Stimulated activated CD8-positive, alpha-beta memory T cell treated with anti-CD3 and anti-CD28 coated beads, Interleukin-7, amount 100 ng/mL, for 24 hours (primary cell): ENCODE results near the gene STX18.
"Not testable (repeated sequence)": the region's sequence is repeated elsewhere in the genome, so short reads cannot be mapped to it uniquely, and the experiment has no call there.

Source experiments
- DNase-seq: peaks from one replicate; pipeline ENCODE4 v3.0.0-alpha.2; 2020; ENCODE audit warnings: low read depth

The STX18 gene

DNA sequence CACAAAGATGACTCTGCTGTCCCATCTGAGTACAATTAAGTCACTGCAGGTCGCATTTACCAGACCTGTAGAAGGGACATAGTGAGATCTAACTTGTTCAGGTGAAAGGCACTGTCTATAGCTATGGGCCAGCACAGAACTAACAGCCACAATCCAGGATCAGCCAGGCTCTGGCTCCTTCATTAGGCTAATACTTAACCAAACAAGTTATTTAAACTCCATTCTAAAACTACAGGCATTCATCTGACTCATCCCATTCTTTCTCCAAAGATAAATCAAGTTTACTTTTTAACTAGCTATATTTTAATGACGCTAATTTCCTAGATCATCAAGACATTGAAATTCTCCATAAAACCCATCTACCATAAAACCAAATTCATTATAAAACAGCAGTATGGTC is 62.5 kb downstream of the STX18 start:
- no peak for DNase-seq

DNA sequence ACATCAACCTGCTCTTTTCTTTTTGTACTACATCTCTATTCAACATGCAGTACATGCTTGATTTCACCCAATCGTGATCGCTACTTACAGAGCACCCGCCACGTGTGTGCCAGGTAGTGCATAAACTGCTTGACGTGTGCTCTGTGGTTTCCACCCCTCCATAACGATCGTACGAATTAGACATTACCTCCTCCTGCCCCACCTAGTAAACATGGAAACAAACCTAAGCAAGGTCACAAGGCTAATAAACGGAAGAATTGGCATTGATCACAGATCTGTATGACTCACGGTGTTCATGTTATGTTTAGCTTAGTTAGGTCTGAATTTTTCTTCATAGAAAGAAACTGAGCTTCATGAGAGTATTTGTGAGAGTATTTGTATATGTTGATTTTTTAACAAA is 64.1 kb downstream of the STX18 start:
- DNase-seq, result no peak

DNA sequence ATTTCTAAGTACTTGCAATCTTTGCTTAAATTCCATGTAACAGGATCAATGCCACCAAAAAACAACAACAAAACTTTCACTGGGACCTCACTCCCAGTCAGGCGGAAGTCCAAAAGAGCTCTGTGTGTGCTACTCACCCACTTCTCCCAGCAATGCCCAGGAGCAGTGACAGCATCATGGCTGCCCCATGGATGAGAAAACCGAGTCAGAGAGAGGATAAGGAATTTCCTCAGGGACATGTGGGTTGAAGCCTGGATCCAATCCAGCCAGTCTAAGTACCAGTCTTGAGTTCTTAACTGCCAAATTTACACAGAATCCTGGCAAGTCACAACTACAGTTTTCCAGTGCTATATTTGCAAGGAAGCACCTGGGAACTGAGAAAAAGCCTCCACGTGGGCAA is 64.5 kb downstream of the STX18 start:
- no peak for DNase-seq

DNA sequence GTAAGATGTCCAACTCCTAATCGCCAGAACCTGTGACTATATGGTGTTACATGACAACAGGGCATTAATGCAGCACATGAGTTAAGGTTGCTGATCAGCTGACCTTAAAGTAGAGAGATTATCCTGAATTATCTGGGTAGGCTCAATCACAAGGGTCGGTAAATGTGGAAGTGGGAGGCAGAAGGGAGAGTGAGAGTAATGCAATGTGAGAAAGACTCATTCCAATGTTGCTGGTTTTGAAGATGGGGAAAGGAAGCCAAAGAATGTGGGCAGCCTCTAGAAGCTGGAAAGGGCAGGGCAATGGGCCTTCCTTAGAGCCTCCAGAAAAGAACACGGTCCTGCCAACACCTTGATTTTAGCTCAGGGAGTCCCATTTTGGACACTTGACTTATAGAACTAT is 67.4 kb downstream of the STX18 start:
- DNase-seq, result no peak

DNA sequence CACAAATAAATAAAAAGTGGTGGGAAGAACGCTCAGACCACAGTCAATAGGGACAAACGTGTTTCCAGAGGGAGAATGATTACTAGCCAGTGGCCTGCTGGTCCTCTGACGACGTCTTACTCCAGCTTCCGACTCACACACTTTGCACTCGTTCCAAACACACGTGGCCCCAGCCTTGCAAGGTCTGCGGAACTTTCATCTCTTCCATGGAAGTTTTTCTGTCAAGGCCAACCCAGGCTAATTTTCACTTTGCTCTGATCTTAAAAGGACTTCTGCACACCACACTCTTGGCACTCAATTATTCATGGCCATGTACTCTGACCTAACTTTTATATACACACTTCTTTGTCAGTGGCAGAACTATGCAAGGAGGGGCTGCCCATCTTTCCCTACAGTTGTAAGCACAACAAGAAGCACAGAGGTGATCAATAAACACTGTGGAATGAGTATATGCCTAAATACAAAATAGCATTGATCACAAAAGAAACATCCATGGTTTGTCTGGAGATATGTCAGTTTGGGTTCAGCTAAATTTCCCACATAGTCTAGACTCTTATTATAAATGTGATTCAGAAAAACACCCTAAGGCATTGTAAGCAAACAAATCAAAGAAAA is 69.4 kb downstream of the STX18 start:
- DNase-seq, result no peak

DNA sequence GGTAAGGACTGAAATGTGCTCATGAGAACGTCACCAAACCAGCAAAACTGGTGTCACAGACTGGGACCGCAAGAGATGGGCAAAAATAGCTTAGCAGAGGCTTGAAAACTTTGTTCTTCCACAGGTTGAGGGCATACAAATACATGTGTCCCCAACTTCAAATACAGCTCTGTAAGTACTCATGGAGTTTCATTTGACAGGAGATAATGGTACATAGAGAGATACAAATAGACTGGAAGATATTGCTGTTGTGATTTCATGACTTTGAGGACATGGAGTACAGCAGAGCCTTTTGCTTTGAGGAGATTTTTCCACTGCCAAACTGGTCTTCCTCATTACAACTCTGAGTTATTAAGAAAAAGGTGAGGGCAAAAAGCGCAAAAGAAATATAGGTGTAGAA is 70.7 kb downstream of the STX18 start:
- DNase-seq, result no peak

DNA sequence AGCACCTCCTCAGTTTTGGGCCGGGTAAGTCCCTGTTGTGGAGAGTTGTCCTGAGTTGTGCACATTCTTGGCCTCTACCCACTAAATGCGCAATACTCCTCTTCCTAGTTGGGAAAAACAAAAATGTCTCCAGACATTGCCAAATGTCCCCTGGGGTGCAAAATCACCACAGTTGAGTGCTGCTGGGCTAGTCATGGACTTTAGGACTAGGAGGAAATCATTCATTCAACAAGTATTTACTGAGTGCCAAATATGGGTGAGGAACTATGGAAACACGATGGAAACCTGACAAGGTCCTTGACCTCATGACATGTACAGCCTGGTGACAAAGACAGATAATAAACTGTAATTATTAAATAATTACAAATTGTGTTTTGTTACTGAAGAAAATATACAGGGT is 71.6 kb downstream of the STX18 start:
- no peak for DNase-seq

DNA sequence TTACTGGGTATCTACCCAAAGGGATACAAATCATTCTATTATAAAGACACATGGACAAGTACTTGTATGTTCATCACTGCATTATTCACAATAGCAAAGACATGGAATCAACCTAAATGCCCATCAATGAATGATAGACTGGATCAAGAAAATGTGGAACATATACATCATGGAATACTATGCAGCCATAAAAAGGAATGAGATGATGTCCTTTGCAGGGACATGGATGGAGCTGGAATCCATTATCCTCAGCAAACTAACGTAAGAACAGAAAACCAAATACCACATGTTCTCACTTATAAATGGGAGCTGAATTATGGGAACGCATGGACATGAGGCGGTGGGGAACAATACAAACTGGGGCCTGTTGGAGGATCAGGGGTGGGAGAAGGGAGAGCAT is 76.6 kb downstream of the STX18 start:
- DNase-seq, result not testable (repeated sequence)

DNA sequence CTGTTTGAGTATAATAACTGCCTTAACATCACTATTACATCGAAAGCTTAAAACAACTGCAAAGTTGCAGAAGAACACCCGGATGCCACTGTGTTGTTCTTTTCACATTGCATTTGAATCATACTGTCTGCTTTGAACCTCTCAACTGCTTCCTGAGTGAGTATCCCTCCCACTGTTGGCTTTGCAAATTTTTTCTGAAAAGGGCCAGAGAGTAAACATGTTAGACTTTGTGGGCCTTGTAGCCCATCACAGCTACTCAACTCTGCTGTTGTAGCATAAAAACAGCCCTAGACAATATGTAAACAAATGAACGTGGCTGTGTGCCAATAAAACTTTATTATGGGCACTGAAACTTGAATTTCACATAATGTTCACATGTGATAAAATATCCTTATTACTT is 78.9 kb downstream of the STX18 start:
- no peak for DNase-seq

DNA sequence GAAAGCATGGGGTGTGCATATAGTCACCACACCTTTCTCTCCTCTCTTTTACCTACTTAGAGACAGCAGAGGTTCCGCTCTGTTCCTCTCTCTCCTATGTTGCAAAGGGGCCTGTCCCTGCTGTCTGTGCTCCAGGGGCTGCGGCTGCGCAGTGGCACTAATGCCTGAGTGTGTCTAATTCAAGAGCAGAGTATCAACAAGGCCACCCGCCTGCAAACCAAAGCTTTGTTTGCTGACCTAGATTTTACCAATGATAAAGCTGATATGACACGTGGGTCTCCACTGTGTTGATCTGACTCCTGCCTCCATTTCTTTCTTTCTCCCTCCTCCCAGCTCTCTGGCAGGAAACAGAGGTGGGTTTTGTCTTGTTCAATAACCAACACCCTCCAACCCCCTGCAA is 80.0 kb downstream of the STX18 start:
- DNase-seq, result no peak

DNA sequence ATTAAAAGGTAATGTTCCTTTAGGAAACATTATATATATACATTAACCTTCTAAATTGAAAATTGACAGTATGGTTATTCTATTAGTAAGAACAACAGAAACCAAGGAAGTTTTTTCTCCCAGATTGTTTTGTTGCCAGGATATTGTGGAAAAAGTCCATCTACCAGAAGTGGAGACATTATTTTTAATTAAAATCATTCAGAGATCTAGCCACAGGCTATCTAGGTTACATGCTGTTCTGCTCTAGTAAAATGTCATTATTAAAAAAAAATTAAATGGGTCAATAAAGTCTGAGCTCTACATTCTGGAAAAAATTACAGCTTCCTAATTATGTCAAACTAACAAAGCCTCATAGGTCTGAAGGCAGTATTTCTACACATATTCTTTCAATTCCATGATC is 80.7 kb downstream of the STX18 start:
- no peak for DNase-seq

DNA sequence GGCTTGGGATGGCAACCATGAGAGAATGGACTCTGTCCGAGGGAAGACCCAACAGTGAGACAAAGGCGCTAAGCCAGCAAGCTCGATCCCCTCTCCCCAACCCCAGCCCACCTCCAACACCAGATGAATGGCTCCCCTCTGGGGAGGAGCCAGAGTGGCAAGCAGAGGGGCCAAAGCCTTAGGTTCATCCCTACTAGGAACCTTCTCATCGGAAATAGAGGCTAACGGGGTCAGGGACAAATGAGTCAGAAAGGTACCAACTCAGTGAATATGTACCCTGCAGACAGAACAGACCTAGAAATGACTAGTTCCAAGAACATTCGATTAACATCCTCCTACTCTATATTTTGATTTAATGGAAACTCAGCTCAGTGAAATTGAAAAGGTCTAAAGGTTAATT is 81.1 kb downstream of the STX18 start:
- no peak for DNase-seq

DNA sequence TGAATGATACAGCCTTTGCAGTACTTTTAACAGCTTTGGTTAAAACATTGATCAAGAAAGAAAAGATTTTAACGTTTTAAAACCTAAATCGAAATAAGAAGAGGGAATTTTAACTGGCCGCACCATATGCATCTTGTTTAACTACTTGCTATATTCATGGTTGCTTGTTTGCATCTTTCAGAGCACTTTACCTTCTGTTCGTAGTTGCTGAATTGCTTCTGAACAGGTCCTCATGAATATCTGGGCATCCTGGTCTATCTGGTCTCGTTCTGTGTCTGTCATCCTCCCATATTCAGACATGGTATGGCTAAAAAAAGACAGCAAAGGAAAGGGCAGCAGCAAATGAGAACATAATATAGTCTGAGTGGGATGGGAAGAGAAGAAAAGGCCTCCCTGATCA is 82.7 kb downstream of the STX18 start:
- DNase-seq, result no peak

DNA sequence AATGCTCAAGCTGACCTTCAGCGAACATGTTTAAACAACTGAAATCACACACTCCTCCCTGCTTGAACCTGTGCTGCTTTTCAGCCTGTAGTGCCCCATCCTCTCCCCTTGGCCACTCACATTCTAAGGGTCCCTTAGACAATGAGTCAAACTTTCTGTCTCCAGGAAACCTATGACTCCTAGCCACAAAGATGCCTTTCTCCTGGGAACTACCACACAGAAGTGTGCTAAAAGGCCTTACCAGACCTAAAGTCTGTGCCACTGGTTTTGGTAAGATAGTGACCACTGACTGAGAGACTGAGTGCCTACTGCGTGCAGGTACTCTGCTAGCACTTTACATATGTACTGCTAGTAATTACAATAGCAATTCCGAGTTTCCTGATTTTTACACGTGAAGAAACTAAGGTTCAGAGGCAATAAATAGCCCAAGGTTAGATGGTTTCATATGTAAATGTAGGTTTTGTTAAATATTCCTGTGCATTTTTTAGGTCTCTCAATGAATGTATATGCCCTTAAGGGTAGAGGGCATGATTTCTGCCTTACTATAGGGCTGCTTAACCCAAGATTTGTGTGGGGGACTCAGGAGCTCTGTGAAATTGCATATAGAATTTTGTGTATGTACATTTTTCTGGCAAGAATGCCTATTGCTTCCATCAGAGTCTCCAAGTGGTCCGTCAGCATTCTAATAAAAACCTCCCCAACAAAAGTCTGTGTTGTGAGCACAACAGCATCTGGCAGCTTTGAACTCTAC is 83.9 kb downstream of the STX18 start:
- no peak for DNase-seq

DNA sequence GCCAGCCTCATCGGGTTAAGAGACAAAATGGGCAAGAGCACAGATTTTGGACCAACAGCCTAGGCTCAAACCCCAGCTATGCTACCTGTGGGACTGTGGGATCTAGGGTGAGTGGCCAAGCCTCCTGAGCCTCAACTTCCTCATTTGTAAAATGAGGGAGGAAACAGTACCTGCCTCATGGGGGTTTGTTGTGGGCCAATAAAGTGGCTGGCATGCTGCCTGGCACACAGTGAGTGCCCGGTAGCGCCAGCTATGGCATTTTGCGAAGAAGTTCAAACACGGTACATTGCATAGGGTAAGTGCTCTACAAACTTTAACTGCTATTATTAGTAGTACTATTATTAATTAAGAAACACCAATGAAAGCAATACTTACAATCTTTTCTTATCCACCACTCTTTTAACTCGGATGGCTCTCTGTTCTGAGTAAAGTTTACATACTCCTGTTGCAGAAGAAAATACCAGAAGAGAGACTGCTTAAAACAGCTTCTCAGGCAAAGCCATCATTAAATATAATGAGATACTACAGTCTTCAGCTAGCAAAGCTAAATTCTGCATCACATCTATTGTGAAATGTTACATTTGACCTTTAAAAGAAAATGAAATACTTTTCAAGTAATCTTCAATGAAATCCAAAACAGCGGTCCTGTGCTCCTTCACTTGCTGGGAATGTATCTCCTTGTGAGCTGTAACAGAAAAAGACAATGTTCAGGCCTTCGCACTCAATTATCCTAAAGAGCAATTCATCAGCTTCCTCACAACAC is 84.9 kb downstream of the STX18 start:
- DNase-seq, result no peak

DNA sequence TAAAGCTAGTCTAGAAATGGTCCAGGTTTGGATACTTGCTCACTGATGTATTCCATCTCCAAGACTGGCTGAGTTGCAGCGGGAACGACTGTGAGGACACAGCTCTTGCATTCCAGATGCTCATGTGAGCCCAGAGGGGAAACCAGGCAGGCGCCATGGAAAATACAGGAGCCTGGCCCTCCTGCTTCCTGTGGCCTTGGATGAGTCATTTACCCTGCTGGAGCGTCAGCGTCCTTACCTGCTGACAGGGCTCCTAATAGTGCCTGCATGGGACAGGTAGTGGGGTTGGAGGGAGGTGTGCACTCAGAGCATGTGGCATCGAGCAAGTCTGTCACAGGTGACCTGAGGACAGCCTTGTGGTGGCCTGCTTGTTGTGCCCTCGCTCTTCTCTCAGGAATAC is 85.5 kb downstream of the STX18 start:
- no peak for DNase-seq

DNA sequence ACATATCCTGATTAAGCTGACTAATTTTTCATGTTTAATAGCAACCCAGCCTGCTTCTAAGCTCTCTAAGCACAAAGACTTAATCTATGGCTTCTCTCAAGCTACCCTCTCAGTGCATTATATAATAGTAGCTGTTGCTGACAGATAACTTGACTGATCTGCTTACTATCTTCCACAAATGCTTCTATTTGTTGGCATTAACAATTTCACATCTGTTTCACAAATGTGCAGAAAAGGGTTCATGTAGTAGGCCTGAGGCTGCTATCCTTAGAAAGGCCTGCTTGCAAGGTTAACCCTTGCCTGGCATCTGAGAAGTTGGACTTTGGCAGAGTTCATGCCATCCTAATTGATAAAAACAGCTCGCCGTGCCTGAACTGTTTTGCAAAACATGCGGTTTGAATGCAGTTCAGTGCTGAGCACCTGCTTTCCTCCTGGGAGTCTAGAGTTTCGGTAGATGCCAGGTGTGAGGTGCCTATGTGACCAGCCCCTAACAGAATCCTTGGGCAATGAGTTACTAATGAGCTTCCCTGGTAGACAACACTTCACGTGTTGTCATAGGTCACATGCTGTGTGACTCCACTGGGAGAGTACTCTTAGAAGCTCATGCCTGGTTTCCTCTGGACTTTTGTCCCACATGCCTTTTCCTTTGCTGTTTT is 86.5 kb downstream of the STX18 start:
- DNase-seq, result no peak

DNA sequence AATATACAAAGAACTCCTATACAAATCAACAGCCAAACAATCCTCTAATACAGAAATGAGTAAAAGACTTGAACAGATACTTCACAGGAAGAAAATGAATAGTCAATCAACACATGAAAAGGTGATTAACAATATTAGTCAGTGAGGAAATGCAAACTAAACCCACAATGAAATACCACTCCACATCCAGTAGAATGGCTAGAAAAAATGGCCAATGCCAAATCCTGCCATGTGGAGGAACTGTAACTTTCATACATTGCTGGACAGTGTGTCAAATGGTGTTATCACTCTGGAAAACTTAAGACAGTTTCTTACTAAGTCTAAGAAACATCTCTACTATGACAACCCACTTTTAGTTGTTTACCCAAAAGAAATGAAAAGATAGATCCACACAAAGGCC is 95.4 kb downstream of the STX18 start:
- no peak for DNase-seq

DNA sequence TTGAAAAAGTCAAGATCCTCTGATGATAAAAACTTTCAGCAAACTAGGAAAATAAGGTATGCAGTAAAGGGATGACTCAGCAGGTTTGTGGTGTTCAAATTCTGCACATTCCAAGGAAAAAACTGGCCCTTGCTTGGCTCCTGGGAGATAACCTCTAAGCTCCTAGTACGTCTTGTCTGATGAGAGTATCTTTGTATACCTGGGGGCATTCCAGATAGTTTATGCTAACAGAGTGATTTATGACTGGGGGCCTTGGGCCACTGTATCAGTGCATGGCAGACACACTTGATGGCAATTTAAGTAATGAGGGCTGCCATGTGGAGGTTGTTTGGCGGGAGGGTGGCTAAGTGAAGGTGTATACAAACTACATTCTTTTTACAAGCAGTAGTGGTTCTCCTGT is 98.0 kb downstream of the STX18 start:
- no peak for DNase-seq

DNA sequence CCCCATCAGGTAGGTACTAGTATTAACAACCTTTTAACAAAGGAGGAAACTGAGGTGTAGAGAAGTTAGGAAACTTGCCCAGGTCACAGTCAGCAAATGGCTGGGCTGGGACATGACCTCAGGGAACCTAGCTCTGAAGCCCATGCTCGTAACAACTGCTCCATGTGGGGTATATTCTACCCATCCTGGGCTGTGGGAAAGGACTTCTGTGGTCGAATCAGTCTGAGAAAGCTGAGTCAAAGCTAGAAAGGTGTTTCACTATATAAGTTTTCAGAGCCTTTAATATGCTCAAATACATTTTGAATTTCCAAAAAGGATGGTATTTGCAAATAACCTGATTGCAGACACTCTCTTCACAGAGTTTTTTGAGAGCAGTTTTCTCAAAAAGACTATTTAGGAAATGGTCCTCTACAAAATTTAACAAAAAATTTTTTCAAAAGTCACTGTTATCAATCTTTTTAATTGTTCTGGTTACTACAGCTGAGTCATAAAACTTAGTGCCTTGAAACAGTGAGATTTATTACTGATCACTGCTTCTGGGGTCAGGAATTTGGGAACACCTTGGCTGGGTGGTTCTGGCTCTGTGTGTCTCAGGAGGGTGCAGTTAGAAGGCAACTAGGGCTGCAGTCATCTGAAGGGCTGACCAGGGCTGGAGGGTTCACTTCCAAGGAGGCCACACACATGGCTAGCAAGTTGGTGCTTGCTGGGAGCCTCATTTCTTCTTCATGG is 101.4 kb downstream of the STX18 start:
- no peak for DNase-seq

DNA sequence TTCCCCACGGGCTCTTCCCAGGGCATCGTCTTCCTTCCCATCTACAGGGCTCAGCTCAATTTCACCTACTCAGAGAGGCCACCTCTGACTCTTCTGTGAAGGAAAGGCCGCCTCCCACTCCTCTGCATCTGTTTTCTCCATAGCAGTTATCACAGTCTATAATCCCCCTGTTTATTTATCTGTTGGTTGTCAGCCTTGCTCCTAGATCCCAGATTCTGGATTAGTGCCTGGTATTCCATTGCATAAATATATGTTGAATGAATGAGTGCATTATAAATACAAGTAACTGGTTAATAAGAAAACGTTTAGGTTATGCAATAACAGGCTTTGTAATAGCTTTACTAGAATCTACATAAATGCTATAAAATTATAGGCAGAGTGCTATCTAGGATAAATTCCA is 102.1 kb downstream of the STX18 start:
- DNase-seq, result no peak

DNA sequence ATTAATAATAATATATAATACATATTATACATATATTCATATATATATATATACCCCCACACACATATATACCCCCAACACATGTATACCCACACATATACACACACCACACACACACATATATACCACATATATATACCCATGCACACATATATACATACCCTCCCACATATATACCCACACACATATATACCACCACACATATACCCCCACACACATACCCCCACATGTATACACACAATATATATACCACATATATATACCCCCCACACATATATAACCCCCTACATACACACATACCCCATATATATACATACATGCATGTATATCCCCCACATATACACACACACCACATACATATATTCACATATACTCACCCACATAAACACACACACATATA is 103.0 kb downstream of the STX18 start:
- no peak for DNase-seq
